Middle frontal gyrus (tissue), 1 donor: ENCODE results near the gene ST8SIA6.
"Not testable (repeated sequence)": the region's sequence is repeated elsewhere in the genome, so short reads cannot be mapped to it uniquely, and the experiment has no call there.

ENCODE experiments used
- DNase-seq: peaks from one replicate; pipeline ENCODE4 v3.0.0-alpha.2; 2015; ENCODE audit warnings: low spot score; ENCODE audit errors: extremely low spot score

ST8SIA6 gene

GRCh38 chr10:17454161-17455014 lies at the start of gene ST8SIA6:
TSS of gene ST8SIA6 (minus strand) at chr10:17454595. CDS start at chr10:17454255, 340 bp downstream.
- no peak for DNase-seq

- no peak for DNase-seq
These were observed 49.4 kb upstream of the ST8SIA6 start for GRCh38 chr10:17503795-17504194.

GRCh38 chr10:17502814-17503213 lies 48.4 kb upstream of the ST8SIA6 start:
- no peak for DNase-seq

- not testable (repeated sequence) for DNase-seq
These were observed 44.6 kb upstream of the ST8SIA6 start for GRCh38 chr10:17499014-17499413.

- DNase-seq, result no peak
These were observed 43.1 kb upstream of the ST8SIA6 start for GRCh38 chr10:17497446-17498030.

- no peak for DNase-seq
These were observed 40.3 kb upstream of the ST8SIA6 start for GRCh38 chr10:17494626-17495260.

GRCh38 chr10:17488848-17489247 lies 34.5 kb upstream of the ST8SIA6 start:
- DNase-seq, result no peak

- no peak for DNase-seq
These were observed 28.7 kb upstream of the ST8SIA6 start for GRCh38 chr10:17483079-17483478.

- DNase-seq, result no peak
These were observed 25.4 kb upstream of the ST8SIA6 start for GRCh38 chr10:17479822-17480221.

GRCh38 chr10:17479015-17479615 lies 24.7 kb upstream of the ST8SIA6 start:
- DNase-seq, result no peak

GRCh38 chr10:17476073-17476472 lies 21.7 kb upstream of the ST8SIA6 start:
- DNase-seq, result no peak

- DNase-seq, result no peak
These were observed 21.3 kb upstream of the ST8SIA6 start for GRCh38 chr10:17475661-17476060.

GRCh38 chr10:17474595-17475323 lies 20.4 kb upstream of the ST8SIA6 start:
- DNase-seq, result no peak

GRCh38 chr10:17473228-17473950 lies 19.0 kb upstream of the ST8SIA6 start:
- no peak for DNase-seq

GRCh38 chr10:17472481-17473227 lies 18.3 kb upstream of the ST8SIA6 start:
- no peak for DNase-seq

- no peak for DNase-seq
These were observed 15.9 kb upstream of the ST8SIA6 start for GRCh38 chr10:17470246-17470645.

- DNase-seq, result no peak
These were observed 11.1 kb upstream of the ST8SIA6 start for GRCh38 chr10:17465328-17466125.

- DNase-seq, result no peak
These were observed 10.2 kb upstream of the ST8SIA6 start for GRCh38 chr10:17464545-17464944.

- no peak for DNase-seq
These were observed 6.4 kb upstream of the ST8SIA6 start for GRCh38 chr10:17460756-17461155.
